GM18505 (cell line): ENCODE data around the gene INPP5D.
"Not testable (repeated sequence)": the region's sequence is repeated elsewhere in the genome, so short reads cannot be mapped to it uniquely, and the experiment has no call there.

ENCODE experiments used
- ATAC-seq: cut with Tn5 transposase; IDR thresholded peaks from one replicate; pipeline ENCODE4 v1.9.1; 2021; ENCODE audit not compliant: unreplicated experiment
- POLR2A ChIP-seq: IDR thresholded peaks from 4 replicates; pipeline ENCODE4 v1.6.1; 2011; ENCODE audit warnings: borderline replicate concordance; ENCODE audit not compliant: insufficient read depth, insufficient read length; ENCODE audit errors: extremely low read depth

The INPP5D gene

DNA sequence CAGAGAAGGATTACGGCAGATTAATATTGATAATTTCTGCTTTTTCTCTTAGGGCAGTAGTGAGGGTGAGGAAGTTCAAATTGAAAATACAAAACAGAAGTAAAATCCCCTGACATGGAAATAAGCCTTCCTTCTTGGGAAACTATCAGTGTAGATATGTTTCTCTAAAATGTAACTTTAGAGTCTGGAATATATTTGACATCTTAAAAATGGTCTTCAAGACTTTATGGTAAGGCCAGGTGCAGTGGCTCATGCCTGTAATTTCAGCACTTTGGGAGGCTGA lies 33.0 kb downstream of the INPP5D start:
- TF ChIP-seq POLR2A, result no peak
- no peak for ATAC-seq

DNA sequence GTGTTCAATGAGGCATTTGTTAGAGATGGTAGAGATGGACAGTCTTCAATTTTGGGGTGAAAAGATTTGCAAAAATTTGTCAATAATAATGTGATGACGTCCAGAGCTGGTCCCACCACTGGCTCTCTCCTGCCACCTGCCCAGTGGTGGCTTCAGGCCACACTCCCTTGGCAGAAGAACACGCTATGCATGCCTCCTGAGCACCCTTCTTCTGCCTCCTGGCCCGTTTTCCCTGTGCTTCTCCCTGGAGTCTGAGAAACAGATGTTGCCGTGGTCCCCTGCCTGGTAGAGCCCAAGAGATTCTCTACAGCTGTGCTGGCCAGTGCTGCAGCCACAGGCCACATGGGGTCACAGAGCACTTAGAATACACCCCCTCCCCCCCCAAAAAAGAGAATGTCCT lies 33.6 kb downstream of the INPP5D start:
- ATAC-seq, result no peak
- no peak for TF ChIP-seq POLR2A

DNA sequence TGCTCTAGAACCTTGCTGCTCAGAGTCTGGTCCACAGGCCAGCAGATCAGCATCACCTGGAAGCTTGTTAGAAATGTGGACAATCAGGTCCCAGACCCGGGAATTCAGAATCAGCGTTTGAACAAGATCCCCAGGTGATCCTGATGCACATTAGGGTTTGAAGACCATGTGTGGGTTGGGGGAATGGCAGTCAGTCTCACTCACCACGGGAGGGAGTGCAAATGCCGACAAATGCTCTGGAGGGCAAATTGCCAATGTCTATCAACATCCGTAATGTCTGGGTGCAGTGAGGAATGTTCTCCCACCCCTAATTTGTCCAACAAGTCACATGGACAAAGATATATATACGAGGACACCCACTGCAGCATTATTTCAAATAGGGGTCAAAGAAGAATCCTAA lies 34.5 kb downstream of the INPP5D start:
- ATAC-seq, result no peak
- TF ChIP-seq POLR2A, result no peak

DNA sequence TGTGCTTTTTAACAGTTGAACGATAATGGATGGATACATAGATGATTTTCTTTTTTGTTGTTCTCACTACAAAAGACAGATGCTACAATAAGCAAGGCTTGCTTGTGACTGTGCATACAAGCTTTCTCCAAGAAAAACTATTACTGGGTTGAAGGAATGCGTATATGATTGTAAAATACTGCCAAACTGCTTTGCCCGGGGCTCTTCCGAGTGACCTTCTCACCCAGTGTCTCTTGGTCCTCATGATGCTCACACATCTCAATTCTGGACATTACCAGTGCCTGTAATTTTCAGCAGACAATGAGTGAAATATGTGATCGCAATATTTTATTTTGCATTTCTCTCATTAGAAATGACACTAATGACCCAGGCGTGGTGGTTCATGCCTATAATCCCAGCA lies 35.9 kb downstream of the INPP5D start:
- no peak for TF ChIP-seq POLR2A
- no peak for ATAC-seq

DNA sequence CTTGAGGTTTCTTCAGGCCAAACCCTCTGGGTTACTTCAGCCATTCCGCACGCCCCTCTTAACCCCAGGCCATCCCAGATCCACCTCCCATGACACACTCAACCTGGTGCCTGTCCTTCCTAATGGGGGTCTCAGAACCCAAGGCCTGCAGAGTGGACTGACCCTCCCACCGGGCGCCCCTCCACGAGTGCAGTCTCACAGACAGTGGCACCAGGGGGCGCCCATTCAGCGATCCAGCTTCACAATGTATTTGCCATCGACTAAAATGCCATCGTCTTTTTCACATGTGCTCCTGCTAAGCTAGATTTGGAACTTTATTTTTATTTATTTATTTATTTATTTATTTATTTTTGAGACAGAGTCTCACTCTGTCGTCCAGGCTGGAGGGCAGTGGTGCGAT lies 38.5 kb downstream of the INPP5D start:
- ATAC-seq, result no peak

DNA sequence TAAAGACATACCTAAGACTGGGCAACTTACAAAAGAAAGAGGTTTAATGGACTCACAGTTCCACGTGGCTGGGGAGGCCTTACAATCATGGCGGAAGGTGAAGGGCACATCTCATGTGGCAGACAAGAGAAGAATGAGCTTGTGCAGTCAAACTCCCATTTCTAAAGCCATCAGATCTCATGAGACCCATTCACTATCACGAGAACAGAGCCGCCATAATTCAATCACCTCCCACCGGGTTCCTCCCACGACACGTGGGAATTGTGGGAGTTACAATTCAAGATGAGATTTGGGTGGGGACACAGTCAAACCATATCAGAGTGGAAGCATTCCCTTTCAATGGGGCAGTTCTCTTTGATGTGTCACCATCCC lies 39.7 kb downstream of the INPP5D start:
- not testable (repeated sequence) for ATAC-seq

More for the DNA sequence above, 38.5 kb downstream of the INPP5D start:
- no peak for TF ChIP-seq POLR2A

- no peak for TF ChIP-seq POLR2A
- ATAC-seq, result peak; percentile 80
Observed at GRCh38 chr2:233100192-233100998, 40.3 kb downstream of the INPP5D start.

GRCh38 chr2:233101141-233101540 lies 41.0 kb downstream of the INPP5D start:
- no peak for TF ChIP-seq POLR2A
- no peak for ATAC-seq

DNA sequence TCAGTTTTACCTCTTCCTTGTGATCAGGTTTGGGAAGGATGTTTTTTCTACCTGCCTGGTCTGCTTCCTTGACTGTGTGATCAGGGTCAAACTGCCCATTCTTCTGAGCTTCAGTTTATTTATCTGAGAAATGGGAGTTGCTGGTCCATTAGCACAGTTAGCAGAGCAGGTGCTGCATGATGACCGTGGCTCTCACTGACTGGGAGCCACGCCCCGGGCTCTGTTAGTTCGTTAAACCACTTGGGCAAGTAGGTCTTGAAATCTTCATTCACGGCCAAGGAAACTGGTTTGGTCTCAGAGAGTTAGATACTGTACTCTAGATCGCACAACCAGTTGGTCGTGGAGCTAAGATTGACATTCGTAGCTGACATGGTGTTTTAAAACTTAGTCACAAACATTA lies 41.7 kb downstream of the INPP5D start:
- no peak for ATAC-seq
- TF ChIP-seq POLR2A, result no peak

DNA sequence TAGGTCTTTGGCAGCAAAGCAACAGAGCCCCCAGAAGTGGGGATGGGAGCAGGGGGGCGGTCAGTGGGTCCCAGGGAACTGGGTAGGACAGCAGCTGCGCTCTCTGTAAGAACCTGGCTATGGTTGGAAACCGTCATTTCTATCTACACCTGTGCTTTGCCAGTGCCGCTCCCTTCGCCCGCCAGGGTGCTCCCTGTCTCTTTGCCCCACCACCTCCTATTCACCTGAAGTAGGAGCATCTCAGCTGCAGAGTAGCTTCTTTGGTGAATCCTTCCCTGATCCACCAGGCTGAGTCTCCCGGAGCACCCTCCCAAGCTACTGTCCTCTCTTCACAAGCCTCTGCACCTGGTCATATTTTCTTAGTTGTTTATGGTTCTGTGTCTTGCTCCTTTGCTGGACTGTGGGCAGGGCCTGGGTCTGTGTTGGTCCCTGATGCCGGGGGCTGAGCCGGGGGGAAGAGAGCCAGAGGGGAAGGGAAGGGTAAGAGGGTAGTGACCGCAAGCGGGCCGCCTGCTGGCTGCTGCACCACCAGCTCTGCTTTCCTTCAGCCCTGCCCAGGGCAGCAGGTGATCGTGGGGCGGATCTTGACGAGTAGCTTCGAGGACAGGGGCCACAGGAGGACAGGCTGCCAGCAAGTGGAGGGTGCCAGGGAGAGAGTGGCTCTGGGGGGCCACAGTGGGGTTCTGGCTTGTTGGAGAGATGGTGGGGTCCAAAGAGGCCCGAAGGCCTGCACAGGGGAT lies 45.2 kb downstream of the INPP5D start:
- TF ChIP-seq POLR2A, result no peak

GRCh38 chr2:233105930-233106329 lies 45.8 kb downstream of the INPP5D start:
- no peak for ATAC-seq
- no peak for TF ChIP-seq POLR2A

More for the DNA sequence above, 45.2 kb downstream of the INPP5D start:
- ATAC-seq, result no peak

- ATAC-seq, result no peak
- TF ChIP-seq POLR2A, result no peak
Observed at GRCh38 chr2:233107011-233107410, 46.9 kb downstream of the INPP5D start.

DNA sequence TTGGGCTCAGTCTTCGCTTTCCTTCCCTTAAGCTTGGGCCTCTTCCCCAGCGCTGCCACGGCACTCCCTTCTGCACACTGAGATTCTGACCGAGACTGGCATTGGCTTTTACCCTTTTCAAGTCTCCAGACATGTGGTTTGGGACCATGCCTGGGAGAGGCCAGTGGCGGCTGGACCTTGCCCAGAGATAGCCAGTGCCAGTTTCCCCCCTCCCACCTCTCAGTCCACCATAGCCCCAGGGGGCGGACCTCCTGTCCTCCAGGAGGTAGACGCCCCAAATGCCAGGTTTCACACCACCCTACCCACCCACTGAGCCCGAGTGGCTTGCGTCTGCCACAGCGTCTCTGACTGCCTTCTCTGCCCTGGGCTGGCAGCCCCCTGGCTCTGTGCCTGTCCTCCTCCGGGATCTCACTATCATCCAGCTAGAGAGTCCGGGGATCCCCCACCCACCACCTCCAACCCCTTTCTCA lies 47.7 kb downstream of the INPP5D start:
- ATAC-seq, result no peak

More for the DNA sequence above, 47.7 kb downstream of the INPP5D start:
- no peak for TF ChIP-seq POLR2A
